IPS-20b (cell line): ENCODE measurements around the gene ADGRV1.

Experiments
- H3K27ac ChIP-seq: one replicate; pipeline ENCODE4 v1.5.1; 2013; ENCODE audit warnings: low read length
- H3K27me3 ChIP-seq: 2 replicates; pipeline ENCODE4 v1.6.1; 2013; ENCODE audit warnings: mild to moderate bottlenecking, low read length, inconsistent platforms; ENCODE audit not compliant: insufficient read depth
- H3K36me3 ChIP-seq: 2 replicates; pipeline ENCODE4 v1.6.1; 2013; ENCODE audit warnings: low read depth, mild to moderate bottlenecking, inconsistent platforms, low read length, moderate library complexity; ENCODE audit not compliant: insufficient read depth
- H3K4me1 ChIP-seq: 2 replicates; pipeline ENCODE4 v1.6.1; 2013; ENCODE audit warnings: mild to moderate bottlenecking, control low read depth, inconsistent platforms, low read length, moderate library complexity; ENCODE audit not compliant: insufficient read depth
- H3K4me3 ChIP-seq: 2 replicates; pipeline ENCODE4 v1.5.1; 2013; ENCODE audit warnings: mild to moderate bottlenecking, low read length, inconsistent platforms
- H3K9ac ChIP-seq: 2 replicates; pipeline ENCODE4 v1.6.1; 2013; ENCODE audit warnings: low read depth, mild to moderate bottlenecking, inconsistent platforms, low read length, moderate library complexity
- H3K9me3 ChIP-seq: 2 replicates; pipeline ENCODE4 v1.6.1; 2013; ENCODE audit warnings: mild to moderate bottlenecking, low read depth, low read length, inconsistent platforms; ENCODE audit not compliant: insufficient read depth

The ADGRV1 gene

DNA sequence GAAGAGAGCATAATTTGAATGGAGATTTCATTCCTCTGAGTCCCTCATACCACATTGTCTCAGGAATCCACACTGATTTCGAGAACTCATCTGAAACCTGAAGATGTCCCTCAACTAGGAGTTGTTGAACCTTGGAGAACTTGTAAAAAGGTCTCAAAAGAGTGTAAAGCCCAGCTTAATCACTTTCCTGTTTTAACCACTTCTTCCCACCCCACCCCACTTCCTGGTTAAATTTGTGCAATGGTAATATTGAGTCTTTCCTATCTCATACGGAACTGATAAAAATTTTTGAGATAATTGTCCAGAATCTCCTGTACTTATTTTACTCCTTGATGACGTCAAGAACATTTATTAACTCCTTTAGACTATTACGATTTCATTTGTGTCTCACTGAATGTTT is 583.8 kb downstream of the ADGRV1 start:
- Histone ChIP-seq H3K27me3 (no peaks in the 10 kb centered on the region), H3K4me1 (peaks cover 11% of the 10 kb centered on the region; the same call in 1 of the 2 replicates), H3K27ac (no peak overlapping the region), H3K9me3 (no peaks in the 10 kb centered on the region), H3K9ac (no peak overlapping the region), H3K4me3 (no peak overlapping the region), H3K36me3 (no peaks in the 10 kb centered on the region)

DNA sequence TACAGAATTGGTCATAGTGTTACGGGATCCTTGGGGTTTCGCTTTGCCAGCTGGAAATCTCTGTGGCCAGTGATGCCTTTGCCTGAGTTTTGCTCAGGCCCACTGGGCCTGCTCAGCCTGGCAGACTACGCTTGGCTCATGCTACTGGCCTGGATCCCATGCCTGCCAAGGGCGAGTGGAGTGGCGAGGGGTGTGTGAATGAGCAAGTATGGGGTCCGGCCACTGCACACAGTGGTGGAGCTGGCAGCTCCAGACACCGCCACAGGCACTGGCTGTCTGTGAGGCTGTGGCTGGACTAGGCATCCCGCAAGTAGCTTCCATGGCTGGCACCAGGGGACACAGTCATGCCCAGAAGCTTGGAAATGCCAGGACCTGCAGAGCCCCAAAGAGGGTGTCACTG is 584.2 kb downstream of the ADGRV1 start:
- H3K9ac ChIP-seq, result no peak overlapping the region
- no peaks in the 10 kb centered on the region for H3K27me3 ChIP-seq
- H3K4me1 ChIP-seq, result peaks cover 11% of the 10 kb centered on the region; the same call in 1 of the 2 replicates
- H3K9me3 ChIP-seq, result no peaks in the 10 kb centered on the region
- H3K36me3 ChIP-seq, result no peaks in the 10 kb centered on the region
- no peak overlapping the region for H3K4me3 ChIP-seq
- no peak overlapping the region for H3K27ac ChIP-seq

DNA sequence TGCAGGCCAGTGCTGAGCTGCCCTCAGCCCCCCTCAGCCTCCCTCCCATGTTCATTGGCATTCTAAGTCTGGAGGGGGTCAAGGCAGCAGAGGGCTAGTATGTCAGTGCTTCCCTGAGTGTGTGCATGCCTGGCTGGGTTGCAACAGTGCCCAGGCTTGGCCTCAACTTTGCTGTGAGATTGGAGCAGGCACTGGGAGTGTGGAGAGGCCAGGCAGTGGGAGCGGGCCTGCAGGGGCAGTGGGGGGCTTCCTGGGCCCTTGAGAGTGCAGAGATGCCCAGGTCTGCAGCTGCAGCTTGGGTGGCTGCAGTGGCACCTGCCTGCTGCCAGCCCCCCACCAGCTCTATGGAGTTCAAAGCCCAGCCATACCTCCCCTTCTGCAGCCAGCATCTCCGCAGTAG is 585.2 kb downstream of the ADGRV1 start:
- Histone ChIP-seq H3K4me1 (peaks cover 11% of the 10 kb centered on the region; the same call in 1 of the 2 replicates), H3K36me3 (no peaks in the 10 kb centered on the region), H3K9me3 (peaks cover 7% of the 10 kb centered on the region), H3K9ac (no peak overlapping the region), H3K27me3 (no peaks in the 10 kb centered on the region), H3K4me3 (no peak overlapping the region), H3K27ac (no peak overlapping the region)

DNA sequence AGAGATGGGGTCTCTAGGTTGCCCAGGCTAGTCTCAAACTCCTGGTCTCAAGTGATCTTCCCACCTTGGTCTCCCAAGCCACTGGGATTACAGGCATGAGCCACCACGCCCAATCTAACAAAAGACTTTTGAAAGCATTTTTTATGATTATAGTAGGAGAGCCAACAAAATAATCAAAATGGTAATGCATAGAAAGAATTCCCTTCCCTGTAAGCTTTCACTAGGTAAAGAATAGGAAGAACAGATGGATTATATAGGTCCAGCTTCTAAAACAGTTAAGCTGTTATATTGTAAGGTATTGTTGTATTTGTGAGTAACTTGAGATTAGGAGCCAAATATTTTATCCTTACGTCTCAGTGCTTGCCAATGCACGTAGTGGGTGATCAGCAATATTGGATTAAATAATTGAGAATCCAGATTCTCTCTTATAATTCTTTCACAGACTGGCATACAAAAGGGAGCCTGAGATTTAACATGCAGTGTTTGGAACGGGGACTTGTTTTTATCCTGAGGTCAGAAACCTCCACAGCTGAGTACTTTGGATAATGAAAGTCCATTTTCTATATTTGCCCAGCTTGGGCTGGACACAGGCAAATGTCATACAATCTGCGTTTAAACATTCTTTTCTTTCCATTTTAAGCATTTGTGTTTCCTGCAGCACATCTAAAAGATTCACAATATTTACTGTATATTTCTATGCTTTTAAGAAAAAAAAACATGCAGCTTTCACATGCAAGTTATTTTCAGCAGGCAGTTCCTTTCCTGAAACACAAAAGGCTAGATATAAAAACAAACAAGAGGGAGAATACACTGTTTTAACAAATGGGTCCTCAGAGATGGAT is 586.1 kb downstream of the ADGRV1 start:
- no peaks in the 10 kb centered on the region for H3K36me3 ChIP-seq
- no peaks in the 10 kb centered on the region for H3K27me3 ChIP-seq
- H3K4me1 ChIP-seq, result peaks cover 11% of the 10 kb centered on the region; the same call in 1 of the 2 replicates
- H3K27ac ChIP-seq, result no peak overlapping the region
- H3K9me3 ChIP-seq, result peaks cover 7% of the 10 kb centered on the region
- no peak overlapping the region; the same call in 1 of the 2 replicates for H3K9ac ChIP-seq
- no peak overlapping the region for H3K4me3 ChIP-seq

DNA sequence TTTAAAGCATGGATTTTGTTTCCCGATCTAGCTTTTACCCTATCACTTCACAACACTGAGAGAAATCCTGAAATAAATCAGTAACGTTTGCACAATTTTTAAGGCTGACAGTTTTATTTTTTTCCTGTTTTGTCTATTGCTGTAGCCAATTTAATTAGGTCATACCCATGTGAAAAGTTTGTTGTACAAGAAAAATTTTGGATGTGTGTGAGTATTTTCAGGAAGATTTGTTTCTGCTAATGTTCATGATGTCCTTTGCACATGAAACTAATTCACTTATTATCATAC is 586.7 kb downstream of the ADGRV1 start:
- peaks cover 7% of the 10 kb centered on the region for H3K9me3 ChIP-seq

DNA sequence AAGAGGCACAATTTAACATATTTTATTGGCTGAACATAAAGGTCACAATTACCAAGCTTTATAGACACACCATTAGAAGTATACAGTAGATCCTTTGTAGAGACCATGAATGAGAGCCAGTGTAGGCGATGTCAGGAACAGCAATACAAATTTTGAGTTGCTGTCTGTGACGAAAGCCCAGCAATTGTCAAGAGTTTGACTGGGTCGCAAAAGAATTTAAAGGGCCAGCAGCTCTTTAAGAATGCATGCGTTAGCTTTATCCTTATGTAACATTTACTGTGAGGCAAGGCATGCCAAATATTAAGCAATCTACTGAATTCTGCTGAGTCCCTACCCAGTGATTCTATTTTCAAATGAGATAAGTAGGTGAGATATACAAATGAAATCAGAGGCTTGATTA is 587.6 kb downstream of the ADGRV1 start:
- Histone ChIP-seq H3K4me1 (peaks cover 11% of the 10 kb centered on the region; the same call in 1 of the 2 replicates), H3K9ac (no peak overlapping the region), H3K27ac (no peak overlapping the region)

More for the DNA sequence above, 586.7 kb downstream of the ADGRV1 start:
- H3K4me3 ChIP-seq, result no peak overlapping the region
- peaks cover 11% of the 10 kb centered on the region; the same call in 1 of the 2 replicates for H3K4me1 ChIP-seq
- no peak overlapping the region for H3K9ac ChIP-seq
- H3K27ac ChIP-seq, result no peak overlapping the region
- no peaks in the 10 kb centered on the region for H3K27me3 ChIP-seq
- no peaks in the 10 kb centered on the region for H3K36me3 ChIP-seq

DNA sequence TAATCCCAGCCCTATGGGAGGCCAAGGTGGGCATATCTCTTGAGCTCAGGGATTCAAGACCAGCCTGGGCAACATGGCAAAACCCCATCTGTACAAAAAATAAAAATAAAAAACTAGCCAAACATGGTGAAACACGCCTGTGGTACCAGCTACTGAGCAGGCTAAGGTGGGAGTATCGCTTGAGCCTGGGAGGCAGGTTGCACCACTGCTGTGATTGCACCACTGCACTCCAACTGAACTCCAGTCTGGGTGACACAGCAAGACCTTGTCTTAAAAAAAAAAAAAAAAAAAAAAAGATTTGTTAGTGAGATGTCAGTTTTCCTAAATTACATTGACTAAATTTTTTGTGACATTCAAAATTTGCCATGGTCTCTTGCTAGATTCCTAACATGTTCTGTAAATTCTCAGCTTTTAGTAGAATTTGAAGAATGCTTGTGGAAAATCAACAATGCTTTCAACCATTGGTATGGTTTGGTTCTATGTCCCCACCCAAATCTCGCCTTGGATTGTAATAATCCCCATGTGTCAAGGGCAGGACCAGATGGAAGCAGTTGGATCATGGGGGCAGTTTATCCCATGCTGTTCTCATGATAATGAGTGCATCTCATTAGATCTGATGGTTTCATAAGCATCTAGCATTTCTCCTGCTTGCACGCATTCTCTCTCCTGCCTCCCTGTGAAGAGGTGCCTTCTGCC is 588.5 kb downstream of the ADGRV1 start:
- Histone ChIP-seq H3K36me3 (no peaks in the 10 kb centered on the region), H3K27ac (no peak overlapping the region), H3K27me3 (no peaks in the 10 kb centered on the region), H3K4me1 (peaks cover 5% of the 10 kb centered on the region; the same call in 1 of the 2 replicates), H3K9me3 (peaks cover 7% of the 10 kb centered on the region), H3K4me3 (no peak overlapping the region), H3K9ac (no peak overlapping the region)

More for the DNA sequence above, 587.6 kb downstream of the ADGRV1 start:
- H3K4me3 ChIP-seq, result no peak overlapping the region
- H3K9me3 ChIP-seq, result peaks cover 7% of the 10 kb centered on the region
- H3K36me3 ChIP-seq, result no peaks in the 10 kb centered on the region
- no peaks in the 10 kb centered on the region for H3K27me3 ChIP-seq

DNA sequence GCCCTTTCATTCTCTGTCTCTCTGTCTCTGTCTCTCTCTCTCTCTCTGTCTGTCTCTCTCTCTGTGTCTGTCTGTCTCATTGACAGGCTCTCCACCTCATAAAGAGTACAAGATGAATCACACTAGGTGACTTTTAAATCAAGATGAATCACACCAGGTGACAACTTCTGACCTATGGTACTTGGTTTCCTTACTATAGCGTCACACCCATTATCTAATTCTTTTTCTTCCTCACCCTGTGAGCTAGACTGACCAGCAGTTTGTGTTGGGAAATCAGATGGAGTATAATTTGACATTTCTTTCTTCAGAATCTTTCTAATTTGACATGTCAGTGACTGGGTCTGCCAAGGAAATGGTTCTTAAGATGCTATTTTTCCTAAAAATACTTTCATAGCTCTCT is 591.6 kb downstream of the ADGRV1 start:
- H3K4me1 ChIP-seq, result 0 out of 2 replicates have a peak, but pooled peaks cover under 1% of the 10 kb centered on the region
- no peak overlapping the region for H3K9ac ChIP-seq
- H3K9me3 ChIP-seq, result peaks cover 7% of the 10 kb centered on the region
- H3K36me3 ChIP-seq, result peaks cover 9% of the 10 kb centered on the region; the same call in 1 of the 2 replicates
- no peak overlapping the region for H3K27ac ChIP-seq
- H3K27me3 ChIP-seq, result no peaks in the 10 kb centered on the region
- no peak overlapping the region for H3K4me3 ChIP-seq

DNA sequence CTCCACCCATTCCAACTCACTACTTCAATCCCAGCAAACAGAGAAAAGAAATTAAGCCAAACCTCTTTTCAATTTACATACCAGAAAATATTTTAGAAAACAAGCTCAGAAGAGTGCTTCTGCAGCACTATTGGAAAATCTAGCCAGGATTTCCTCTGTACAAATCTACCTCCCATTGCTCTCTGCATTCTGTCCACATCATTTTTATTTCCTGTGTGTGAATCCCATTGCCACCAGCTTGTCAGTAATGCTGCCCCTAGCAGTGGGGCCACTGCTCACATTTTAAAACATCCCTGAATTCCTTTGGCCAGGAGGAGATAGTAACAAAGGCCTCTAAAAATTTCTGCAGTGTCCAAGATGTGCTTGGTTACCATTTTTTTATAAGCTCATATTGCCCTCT is 592.0 kb downstream of the ADGRV1 start:
- H3K4me3 ChIP-seq, result no peak overlapping the region
- H3K9ac ChIP-seq, result no peak overlapping the region
- peaks cover 9% of the 10 kb centered on the region; the same call in 1 of the 2 replicates for H3K36me3 ChIP-seq
- H3K27me3 ChIP-seq, result no peaks in the 10 kb centered on the region
- H3K4me1 ChIP-seq, result no peaks in the 10 kb centered on the region
- no peak overlapping the region for H3K27ac ChIP-seq
- peaks cover 7% of the 10 kb centered on the region for H3K9me3 ChIP-seq

DNA sequence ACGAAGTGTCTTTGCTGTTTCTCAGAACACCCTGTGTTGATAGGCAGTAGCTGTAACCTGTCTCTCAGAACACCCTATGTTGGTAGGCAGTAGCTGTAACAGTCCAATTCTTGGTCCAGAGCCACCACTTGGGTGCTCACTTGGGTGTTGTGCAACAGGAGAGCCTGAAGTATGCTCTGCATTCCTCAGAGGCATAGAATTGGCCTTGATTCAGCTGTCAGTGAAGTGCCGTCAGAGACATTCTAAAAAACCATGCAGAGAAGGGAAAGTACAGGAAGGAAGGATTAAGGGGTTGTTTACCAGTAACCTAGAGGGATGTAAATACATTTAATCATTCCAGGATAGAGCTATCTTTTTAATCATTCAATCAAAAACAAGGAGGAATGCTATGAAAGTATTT is 593.4 kb downstream of the ADGRV1 start:
- Histone ChIP-seq H3K4me3 (no peak overlapping the region), H3K9me3 (peaks cover 7% of the 10 kb centered on the region), H3K36me3 (peaks cover 9% of the 10 kb centered on the region; the same call in 1 of the 2 replicates), H3K27ac (no peak overlapping the region), H3K27me3 (no peaks in the 10 kb centered on the region), H3K4me1 (no peaks in the 10 kb centered on the region), H3K9ac (no peak overlapping the region)

DNA sequence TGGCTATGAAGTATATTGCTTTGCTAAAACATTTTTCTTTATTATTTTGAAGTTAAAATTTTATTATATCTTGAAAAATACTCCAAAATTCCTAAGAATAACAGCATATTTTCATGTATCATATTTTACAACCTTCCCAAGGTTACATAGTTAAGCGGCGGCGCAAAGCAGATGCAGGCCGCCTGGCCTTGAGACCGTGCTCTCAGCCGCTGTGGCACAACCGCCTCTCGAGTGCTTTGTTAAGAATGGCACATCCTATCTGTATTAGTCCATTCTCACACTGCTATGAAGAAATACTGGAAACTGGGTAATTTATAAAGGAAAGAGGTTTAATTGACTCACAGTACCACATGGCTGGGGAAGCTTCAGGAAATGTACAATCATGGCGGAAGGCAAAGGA is 595.7 kb downstream of the ADGRV1 start:
- H3K9me3 ChIP-seq, result no peaks in the 10 kb centered on the region

DNA sequence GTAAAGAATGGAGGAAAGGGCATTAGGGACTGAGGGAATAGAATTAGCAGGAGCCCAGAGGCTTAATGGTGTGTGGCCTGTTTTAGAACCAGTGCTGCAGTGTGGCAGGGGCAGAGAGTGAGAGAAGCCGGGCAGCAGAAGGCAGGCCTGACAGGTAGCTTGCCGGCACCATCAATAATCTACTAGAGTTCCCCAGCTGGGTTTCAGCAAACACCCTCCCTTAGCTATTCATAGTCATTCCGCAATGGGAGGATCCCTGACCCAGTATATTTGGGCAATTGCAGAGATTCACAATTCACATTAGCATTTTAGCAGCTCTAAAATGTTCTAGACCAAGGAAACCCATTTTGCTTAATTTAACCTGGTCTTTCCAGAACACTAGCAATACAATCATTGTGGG is 596.7 kb downstream of the ADGRV1 start:
- H3K4me3 ChIP-seq, result no peak overlapping the region
- H3K36me3 ChIP-seq, result peaks cover 20% of the 10 kb centered on the region; the same call in 1 of the 2 replicates
- no peaks in the 10 kb centered on the region for H3K27me3 ChIP-seq
- no peaks in the 10 kb centered on the region for H3K4me1 ChIP-seq
- H3K27ac ChIP-seq, result no peak overlapping the region
- no peaks in the 10 kb centered on the region for H3K9me3 ChIP-seq
- no peak overlapping the region for H3K9ac ChIP-seq

More for the DNA sequence above, 595.7 kb downstream of the ADGRV1 start:
- Histone ChIP-seq H3K27ac (no peak overlapping the region), H3K9ac (no peak overlapping the region), H3K4me3 (no peak overlapping the region), H3K4me1 (no peaks in the 10 kb centered on the region), H3K27me3 (no peaks in the 10 kb centered on the region), H3K36me3 (peaks cover 15% of the 10 kb centered on the region; the same call in 1 of the 2 replicates)
